ENCODE results near the gene CPNE9. TPM values are rescaled to one million over a fixed set of nuclear protein-coding genes. Genes with fewer than 3 reads are reported as not detected.

CPNE9 gene
- total and polyA plus RNA-seq, 2 experiments from 2014 or later: 7.0 to 8.8 TPM

- Mint-ChIP-seq H3K36me3 (ENCODE audit: low read depth) (no peaks in the 10 kb centered on the region; the same call in 2 of the 3 replicates), H3K27ac (no peak overlapping the region), H3K4me1 (peaks cover 5% of the 10 kb centered on the region; the same call in 2 of the 3 replicates), H3K27me3 (ENCODE audit: insufficient read depth, low read depth, poor library complexity) (peaks cover 3% of the 10 kb centered on the region), H3K9me3 (no peaks in the 10 kb centered on the region), H3K4me3 (no peak overlapping the region)
- no peaks in the 10 kb centered on the region for H3K4me1 ChIP-seq (ENCODE audit: insufficient read depth)
- H4K20me1 ChIP-seq (replicated peaks; ENCODE audit: insufficient read depth): no peaks in the 10 kb centered on the region
- no peak overlapping the region for H3K4me3 ChIP-seq
- DNase-seq (ENCODE audit: low spot score): no peak
- H3K27me3 ChIP-seq (ENCODE audit: insufficient read depth): no peaks in the 10 kb centered on the region
- no peak overlapping the region for H2AFZ ChIP-seq
- H3K79me2 ChIP-seq (replicated peaks; ENCODE audit: insufficient read depth): no peaks in the 10 kb centered on the region
- no peaks in the 10 kb centered on the region for H3F3A ChIP-seq (replicated peaks; ENCODE audit: low read depth)
- H3K36me3 ChIP-seq (ENCODE audit: insufficient read depth): no peaks in the 10 kb centered on the region
- ATAC-seq: no peak
- H3K9me2 ChIP-seq (ENCODE audit: insufficient read depth): no peaks in the 10 kb centered on the region
- H3K27ac ChIP-seq (ENCODE audit: low read depth): no peak overlapping the region
- no peak overlapping the region for H3K4me2 ChIP-seq
- no peak for TF ChIP-seq ZNF331 (CRISPR knock-in tag; IDR thresholded peaks at IDR 0.05; ENCODE audit: low read depth)
- no peak for TF ChIP-seq EZH2phosphoT487 (IDR thresholded peaks at IDR 0.05; ENCODE audit: unreplicated experiment)
- TF ChIP-seq NANOG (IDR thresholded peaks at IDR 0.05; ENCODE audit: borderline replicate concordance): no peak
- TF ChIP-seq EZH2 (IDR thresholded peaks at IDR 0.05; ENCODE audit: low read depth, unreplicated experiment): no peak
- no peak for TF ChIP-seq ZNF114 (CRISPR knock-in tag; IDR thresholded peaks at IDR 0.05)
- no peak for TF ChIP-seq CREB1 (CRISPR knock-in tag; IDR thresholded peaks at IDR 0.05; ENCODE audit: low read depth)
- TF ChIP-seq, protein P1, sequence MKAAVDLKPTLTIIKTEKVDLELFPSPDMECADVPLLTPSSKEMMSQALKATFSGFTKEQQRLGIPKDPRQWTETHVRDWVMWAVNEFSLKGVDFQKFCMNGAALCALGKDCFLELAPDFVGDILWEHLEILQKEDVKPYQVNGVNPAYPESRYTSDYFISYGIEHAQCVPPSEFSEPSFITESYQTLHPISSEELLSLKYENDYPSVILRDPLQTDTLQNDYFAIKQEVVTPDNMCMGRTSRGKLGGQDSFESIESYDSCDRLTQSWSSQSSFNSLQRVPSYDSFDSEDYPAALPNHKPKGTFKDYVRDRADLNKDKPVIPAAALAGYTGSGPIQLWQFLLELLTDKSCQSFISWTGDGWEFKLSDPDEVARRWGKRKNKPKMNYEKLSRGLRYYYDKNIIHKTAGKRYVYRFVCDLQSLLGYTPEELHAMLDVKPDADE (IDR thresholded peaks at IDR 0.05): no peak
- TF ChIP-seq STAT1 (IDR thresholded peaks at IDR 0.05; ENCODE audit: unreplicated experiment): no peak
- no peak for TF ChIP-seq ZNF462 (CRISPR knock-in tag; IDR thresholded peaks at IDR 0.05)
- no peak for TF ChIP-seq JUNB (IDR thresholded peaks at IDR 0.05; ENCODE audit: unreplicated experiment)
- TF ChIP-seq POLR2AphosphoS5 (IDR thresholded peaks at IDR 0.05; ENCODE audit: low read depth): no peak
- TF ChIP-seq, protein P2, sequence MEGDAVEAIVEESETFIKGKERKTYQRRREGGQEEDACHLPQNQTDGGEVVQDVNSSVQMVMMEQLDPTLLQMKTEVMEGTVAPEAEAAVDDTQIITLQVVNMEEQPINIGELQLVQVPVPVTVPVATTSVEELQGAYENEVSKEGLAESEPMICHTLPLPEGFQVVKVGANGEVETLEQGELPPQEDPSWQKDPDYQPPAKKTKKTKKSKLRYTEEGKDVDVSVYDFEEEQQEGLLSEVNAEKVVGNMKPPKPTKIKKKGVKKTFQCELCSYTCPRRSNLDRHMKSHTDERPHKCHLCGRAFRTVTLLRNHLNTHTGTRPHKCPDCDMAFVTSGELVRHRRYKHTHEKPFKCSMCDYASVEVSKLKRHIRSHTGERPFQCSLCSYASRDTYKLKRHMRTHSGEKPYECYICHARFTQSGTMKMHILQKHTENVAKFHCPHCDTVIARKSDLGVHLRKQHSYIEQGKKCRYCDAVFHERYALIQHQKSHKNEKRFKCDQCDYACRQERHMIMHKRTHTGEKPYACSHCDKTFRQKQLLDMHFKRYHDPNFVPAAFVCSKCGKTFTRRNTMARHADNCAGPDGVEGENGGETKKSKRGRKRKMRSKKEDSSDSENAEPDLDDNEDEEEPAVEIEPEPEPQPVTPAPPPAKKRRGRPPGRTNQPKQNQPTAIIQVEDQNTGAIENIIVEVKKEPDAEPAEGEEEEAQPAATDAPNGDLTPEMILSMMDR (conservative IDR thresholded peaks at IDR 0.05; ENCODE audit: low read depth in 2 of 2): no peak
- no peak for TF ChIP-seq REST (IDR thresholded peaks at IDR 0.05; ENCODE audit: unreplicated experiment)
Measured at GRCh38 chr3:9712415-9712814, 8.8 kb downstream of the CPNE9 start.
